HG03039 (cell line): ENCODE data around the gene FXYD6.

ENCODE experiments used
- ATAC-seq: cut with Tn5 transposase; IDR thresholded peaks from one replicate; pipeline ENCODE4 v1.9.1; 2021; ENCODE audit warnings: mild to moderate bottlenecking, moderate library complexity; ENCODE audit not compliant: unreplicated experiment

The FXYD6 gene

GRCh38 chr11:117831661-117832415 is 44.6 kb downstream of the FXYD6 start:
- no peak for ATAC-seq

GRCh38 chr11:117830674-117831351 is 45.6 kb downstream of the FXYD6 start:
- no peak for ATAC-seq

GRCh38 chr11:117830072-117830471 is 46.4 kb downstream of the FXYD6 start:
- no peak for ATAC-seq

- no peak for ATAC-seq
Measured at GRCh38 chr11:117829369-117829725, 47.1 kb downstream of the FXYD6 start.

- ATAC-seq, result peak; percentile 52
Measured at GRCh38 chr11:117828611-117829368, 47.7 kb downstream of the FXYD6 start.

- no peak for ATAC-seq
Measured at GRCh38 chr11:117827521-117828511, 48.6 kb downstream of the FXYD6 start.

- no peak for ATAC-seq
Measured at GRCh38 chr11:117826832-117827231, 49.6 kb downstream of the FXYD6 start.

GRCh38 chr11:117826190-117826570 is 50.3 kb downstream of the FXYD6 start:
- no peak for ATAC-seq

- ATAC-seq, result no peak
Measured at GRCh38 chr11:117825538-117826189, 50.8 kb downstream of the FXYD6 start.

GRCh38 chr11:117824571-117825537 is 51.6 kb downstream of the FXYD6 start, which contains the start of gene FXYD2:
Gene FXYD2 (minus strand): TSS chr11:117824744. CDS start chr11:117824678, 66 bp downstream.
- no peak for ATAC-seq

GRCh38 chr11:117823946-117824420 is 52.5 kb downstream of the FXYD6 start:
- ATAC-seq, result no peak

GRCh38 chr11:117823294-117823945 is 53.0 kb downstream of the FXYD6 start:
- no peak for ATAC-seq

GRCh38 chr11:117822074-117823033 is 54.1 kb downstream of the FXYD6 start:
- no peak for ATAC-seq

- no peak for ATAC-seq
Measured at GRCh38 chr11:117821431-117821830, 55.0 kb downstream of the FXYD6 start.

- no peak for ATAC-seq
Measured at GRCh38 chr11:117820516-117820915, 55.9 kb downstream of the FXYD6 start.

- no peak for ATAC-seq
Measured at GRCh38 chr11:117820071-117820470, 56.4 kb downstream of the FXYD6 start.
